ENCODE data around the gene NADK.

- TF ChIP-seq, protein P1, sequence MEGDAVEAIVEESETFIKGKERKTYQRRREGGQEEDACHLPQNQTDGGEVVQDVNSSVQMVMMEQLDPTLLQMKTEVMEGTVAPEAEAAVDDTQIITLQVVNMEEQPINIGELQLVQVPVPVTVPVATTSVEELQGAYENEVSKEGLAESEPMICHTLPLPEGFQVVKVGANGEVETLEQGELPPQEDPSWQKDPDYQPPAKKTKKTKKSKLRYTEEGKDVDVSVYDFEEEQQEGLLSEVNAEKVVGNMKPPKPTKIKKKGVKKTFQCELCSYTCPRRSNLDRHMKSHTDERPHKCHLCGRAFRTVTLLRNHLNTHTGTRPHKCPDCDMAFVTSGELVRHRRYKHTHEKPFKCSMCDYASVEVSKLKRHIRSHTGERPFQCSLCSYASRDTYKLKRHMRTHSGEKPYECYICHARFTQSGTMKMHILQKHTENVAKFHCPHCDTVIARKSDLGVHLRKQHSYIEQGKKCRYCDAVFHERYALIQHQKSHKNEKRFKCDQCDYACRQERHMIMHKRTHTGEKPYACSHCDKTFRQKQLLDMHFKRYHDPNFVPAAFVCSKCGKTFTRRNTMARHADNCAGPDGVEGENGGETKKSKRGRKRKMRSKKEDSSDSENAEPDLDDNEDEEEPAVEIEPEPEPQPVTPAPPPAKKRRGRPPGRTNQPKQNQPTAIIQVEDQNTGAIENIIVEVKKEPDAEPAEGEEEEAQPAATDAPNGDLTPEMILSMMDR (IDR thresholded peaks at IDR 0.05), result no peak
- TF ChIP-seq POLR2AphosphoS5 (IDR thresholded peaks at IDR 0.05), result no peak
These were observed 29.9 kb upstream of the NADK start for GRCh38 chr1:1808206-1808605.
